HS-5 (cell line): Measurements from ENCODE around the gene RPL35A.
"Not testable (repeated sequence)": the region's sequence is repeated elsewhere in the genome, so short reads cannot be mapped to it uniquely, and the experiment has no call there.

Source experiments
- DNase-seq: peaks from one replicate; pipeline ENCODE4 v3.0.0-alpha.2; 2012; ENCODE audit warnings: low read depth

Gene RPL35A

DNA sequence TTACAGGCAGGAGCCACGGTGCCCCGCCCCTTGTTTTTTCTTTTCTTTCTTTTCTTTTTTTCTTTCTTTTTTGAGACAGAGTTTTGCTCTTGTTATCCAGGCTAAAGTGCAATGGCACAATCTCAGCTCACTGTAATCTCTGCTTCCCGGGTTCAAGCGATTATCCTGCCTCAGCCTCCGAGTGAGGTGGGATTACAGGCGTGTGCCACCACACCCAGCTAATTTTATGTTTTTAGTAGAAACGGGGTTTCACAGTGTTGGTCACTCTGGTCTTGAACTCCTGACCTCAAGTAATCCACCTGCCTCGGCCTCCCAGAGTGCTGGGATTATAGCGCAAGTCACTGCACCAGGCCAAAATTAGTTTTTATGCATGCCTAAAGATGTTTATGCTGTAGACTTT, 2.5 kb downstream of the RPL35A start:
- DNase-seq: no peak

DNA sequence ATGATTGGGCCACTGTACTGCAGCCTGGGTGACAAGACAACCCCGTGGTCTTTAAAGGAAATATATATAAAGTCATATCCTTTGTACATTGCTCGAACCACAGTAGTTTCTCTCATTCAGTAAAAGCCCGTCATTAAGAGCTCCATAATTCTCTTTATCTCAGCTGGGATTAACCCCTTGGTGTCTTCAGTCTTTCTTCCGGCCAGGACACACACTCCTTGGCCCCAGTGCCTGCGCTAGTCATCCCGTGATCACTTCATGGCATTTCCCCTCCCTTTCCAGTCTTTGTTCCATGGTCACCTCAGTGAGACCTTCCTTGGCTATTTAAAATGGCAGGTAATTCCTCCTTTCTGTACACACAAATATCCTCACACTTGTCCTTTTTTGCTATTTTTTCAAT, 3.3 kb downstream of the RPL35A start:
- no peak for DNase-seq

DNA sequence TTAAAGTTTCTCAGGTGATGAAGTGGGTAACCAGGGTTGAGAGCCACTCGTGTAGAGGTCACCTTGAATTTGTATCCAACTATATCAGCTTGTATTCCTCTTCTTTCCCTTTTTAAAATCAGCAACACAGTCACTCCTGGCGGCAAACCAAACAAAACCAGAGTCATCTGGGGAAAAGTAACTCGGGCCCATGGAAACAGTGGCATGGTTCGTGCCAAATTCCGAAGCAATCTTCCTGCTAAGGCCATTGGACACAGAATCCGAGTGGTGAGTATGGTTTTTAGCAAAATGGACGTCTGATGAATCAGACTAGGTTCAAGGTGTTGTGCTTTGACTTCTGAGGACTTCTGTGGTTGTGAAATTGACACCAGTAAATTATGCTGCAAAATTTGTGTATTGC, 3.9 kb downstream of the RPL35A start:
- DNase-seq: no peak

DNA sequence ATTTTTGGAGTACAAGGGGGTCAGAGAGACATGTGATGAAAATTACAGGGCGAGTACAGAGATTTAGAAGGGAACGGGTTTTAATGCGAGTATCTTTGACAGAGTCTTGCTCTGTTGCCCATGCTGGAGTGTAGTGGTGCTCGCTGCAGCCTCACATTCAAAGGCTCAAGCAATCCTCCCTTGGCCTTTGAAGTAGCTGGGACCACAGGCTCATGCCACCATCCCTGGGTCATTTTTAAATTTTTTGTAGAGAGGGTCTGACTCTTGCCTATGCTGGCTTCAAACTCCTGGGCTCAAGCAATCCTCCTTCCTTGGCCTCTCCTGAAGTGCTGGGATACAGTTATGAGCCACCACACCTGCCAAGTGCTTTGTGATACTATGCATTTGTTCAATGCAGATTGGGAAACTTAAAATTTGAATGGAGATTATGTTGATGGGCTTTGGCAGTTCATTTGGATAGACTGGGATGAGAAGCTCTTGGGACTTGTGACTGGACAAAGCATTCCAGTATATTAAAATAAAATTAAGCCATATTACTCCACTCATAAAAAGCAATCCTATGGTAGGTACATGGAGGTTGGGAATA, 6.0 kb downstream of the RPL35A start:
- DNase-seq: no peak

DNA sequence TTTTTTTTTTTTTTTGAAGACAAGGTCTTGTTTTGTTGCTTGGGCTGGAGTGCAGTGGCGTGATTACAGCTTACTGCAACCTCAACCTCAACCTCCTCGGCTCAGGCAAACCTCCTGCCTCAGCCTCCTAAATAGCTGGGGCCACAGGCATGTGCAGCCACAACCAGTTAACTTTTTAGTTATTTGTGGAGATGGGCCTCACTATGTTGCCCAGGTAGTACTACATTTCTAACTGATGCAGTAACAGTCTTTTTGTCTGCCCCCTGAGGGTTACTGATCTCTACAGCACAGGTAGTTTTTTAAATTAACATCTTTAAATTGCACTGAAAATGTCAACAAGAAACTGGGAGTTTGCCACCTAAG, 6.6 kb downstream of the RPL35A start:
- no peak for DNase-seq

DNA sequence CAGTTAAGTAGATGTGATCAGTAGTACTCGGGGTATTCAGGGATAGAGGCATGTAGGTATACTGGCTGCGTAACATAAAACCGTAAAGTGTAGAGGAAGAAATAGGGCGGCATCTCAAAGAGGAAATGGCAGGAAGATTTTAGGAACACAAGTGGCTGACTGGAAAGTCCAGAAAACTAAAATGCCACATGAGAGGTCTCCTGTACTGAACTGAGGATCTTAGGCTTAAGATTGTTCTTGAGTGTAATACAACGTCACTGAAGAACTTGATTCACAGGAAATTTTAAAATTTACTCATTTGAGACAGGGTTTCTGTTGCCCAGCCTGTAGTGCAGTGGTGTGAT, 7.8 kb downstream of the RPL35A start:
- no peak for DNase-seq

DNA sequence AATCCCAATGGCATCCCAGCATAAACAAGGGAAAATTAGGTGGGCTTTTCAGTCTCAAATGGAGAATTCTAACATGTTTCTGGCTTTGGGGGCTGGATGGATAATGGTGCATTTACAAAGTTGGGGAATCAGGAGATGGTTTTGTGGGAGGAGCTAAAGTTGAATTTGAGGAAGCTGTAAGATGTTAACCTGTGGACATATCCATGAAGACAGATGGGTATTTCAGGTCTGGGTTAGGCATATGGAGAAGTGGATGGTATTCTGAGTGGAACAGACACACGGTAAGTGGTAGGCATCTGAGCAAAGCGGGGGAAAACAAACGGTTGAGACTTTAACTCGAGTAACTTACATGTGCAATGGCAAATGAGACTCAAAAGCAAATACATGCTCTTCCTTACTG, 8.4 kb downstream of the RPL35A start:
- DNase-seq: no peak

DNA sequence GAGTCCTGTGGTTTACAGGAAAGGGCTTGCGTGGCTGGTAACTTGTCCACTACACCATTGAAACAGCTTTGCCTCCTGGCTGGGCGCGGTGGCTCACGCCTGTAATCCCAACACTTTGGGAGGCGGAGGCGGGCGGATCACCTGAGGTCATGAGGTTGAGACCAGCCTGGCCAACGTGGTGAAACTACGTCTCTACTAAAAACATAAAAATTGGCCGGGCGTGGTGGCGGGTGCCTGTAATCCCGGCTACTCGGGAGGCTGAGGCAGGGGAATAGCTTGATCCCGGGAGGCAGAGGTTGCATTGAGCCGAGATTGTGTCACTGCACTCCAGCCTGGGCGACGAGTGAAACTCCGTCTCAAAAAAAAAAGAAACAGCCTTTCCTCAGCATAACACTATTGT, 8.9 kb downstream of the RPL35A start:
- not testable (repeated sequence) for DNase-seq

DNA sequence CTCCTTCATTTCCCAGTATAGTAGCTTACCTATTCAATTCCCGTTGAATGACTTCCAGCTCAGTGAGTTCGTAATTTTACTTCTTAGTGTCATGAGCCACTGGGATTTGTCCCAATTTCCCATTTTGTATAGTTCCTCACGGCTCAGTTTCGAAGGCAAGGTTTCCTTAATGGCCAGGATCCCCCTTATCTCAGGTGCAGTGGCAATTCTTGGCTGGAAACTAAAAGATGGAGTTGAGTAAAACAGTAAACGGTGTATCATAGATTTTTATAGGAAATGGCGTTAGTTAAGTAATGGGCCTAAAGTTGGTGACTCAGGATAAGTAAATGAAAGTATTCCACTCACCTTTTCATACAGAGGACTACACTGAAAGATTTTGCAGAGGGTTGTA, 9.5 kb downstream of the RPL35A start:
- DNase-seq: no peak

DNA sequence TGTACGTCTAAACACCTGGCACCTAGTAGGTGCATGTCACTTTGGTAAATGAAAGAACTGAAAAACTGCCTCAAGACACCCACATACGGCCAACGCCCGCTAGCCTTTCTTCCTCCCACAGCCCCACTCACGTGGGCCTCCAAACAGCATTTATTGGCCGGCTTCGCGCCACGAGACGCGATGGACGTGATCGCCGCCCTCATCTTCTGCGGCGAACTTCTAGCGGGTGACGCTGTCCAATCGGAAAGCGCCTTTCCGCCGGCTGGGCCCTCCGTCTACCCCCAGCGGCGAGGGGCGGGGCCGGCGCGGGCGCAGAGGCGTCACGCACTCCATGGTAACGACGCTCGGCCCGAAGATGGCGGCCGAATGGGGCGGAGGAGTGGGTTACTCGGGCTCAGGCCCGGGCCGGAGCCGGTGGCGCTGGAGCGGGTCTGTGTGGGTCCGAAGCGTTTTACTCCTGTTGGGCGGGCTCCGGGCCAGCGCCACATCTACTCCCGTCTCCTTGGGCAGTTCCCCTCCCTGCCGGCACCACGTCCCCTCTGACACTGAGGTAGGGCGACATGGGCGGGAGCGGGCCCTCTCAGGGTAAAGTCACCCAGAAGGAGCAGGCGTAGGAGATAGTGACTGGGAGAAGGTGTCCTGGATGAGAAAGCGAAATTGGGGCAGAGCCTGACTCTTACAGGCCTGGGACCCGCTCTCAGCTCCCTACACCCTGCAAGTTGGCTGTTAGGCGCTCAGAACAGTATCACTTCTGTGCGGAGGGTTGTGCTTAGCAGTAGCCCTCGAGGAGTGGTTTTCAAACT, 10.1 kb downstream of the RPL35A start, which contains the start of gene LMLN:
TSS of gene LMLN (plus strand) at position 327 of the 803 bp plus-strand sequence. CDS start at position 356, 29 bp downstream.
- peak; percentile 84 for DNase-seq

DNA sequence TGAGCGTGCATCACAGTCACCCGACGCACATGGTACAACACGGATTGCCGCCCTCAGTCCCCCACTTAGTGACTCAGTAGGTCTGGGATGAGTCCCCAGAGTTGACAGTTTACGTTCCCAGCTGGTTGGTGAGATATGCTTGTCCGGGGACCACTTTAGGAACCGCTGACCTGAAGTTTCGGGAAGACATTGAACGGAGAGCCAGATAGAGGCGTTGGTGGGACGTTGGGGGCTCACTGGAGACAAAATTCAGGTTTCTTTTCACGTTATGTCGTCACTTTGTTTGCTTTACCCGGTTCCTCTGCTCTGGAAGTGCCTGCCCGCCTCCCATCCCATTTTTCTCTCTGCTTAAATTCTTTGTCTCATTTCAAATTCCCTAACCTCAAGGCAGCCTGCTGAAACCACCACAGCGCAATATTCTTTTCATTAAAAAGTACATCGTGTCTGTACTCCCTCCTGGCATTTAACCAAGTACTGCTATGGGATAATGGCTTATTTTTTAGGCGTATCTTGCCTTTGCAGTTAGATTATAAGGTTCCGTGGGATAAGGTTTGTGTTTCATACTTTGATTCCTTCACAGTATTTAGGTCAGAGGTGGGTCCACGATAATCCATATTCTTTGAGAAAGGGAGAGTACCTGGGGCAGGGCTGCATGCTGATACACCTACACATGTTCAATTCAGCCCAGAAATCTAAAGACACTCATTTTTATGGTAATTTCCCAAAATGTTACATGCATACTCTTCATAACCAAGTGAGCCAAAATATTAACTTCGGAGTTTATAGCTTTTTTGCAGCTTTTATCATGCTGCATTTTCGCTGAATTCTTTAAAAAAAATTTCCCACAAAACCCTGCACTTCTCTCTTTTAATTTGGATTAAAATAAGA, 10.9 kb downstream of the RPL35A start:
- DNase-seq: no peak

DNA sequence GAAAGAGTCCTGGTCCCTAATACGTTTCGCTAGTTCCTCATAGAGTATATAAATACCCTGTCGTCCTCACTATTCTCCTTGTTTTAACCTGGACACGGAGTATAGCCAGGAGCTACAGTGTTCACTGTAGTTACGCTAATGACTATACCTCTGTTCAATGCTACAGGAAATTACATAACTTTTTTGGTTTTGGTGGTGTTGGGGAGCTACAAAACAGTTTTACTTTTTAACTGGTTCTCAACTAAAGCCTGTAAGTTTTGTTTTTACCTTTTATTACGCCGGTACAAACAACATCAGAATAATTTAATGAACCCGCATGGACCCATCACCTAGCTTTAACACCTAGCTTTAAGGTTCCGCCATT, 11.6 kb downstream of the RPL35A start:
- no peak for DNase-seq

DNA sequence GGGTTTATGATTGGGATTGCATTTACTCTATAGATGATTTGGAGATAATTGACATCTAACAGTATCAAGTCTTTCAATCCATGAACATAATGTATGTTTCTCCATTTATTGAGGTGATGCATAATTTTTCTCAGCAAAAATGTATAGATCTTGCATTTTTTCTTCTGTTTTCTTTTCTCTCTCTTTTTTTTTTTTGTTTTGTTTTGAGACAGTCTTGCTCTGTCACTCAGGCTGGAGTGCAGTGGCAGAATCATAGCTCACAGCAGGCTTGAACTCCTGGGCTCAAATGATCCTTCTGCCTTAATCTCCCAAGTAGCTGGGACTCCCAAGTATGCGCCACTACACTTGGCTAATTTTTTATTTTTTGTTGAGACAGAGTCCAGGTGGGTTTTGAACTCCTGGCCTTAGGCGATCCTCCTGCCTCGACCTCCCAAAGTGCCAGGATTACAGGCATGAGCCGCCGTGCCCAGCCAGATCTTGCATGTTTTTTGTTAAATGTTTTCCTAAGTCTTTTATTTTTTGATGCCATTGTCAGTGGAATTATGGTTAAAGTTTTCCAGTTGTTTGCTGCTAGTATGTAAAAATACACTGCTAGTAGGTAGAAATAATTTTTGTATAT, 13.1 kb downstream of the RPL35A start:
- no peak for DNase-seq

DNA sequence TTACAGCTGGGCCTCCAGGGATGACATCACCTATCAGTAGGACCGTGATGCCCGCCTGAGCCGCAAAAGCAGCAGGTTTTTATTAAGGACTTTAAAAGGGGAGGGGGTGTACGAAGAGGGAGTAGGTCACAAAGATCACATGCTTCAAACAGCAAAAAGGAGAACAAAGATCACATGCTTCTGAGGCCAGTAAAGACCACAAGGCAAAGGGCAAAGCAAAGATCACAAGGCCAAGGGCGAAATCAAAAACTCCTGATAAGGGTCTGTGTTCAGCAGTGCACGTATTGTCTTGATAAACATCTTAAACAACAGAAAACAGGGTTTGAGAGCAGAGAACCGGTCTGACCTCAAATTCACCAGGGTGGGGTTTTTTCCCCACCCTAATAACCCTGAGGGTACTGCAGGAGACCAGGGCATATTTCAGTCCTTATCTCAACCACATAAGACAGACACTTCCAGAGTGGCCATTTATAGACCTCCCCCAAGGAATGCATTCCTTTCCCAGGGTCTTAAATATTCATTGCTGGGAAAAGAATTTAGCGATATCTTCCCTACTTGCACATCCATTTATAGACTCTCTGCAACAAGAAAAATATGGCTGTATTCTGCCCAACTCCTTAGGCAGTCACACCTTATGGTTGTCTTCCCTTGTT, 17.5 kb downstream of the RPL35A start:
- DNase-seq: not testable (repeated sequence)

DNA sequence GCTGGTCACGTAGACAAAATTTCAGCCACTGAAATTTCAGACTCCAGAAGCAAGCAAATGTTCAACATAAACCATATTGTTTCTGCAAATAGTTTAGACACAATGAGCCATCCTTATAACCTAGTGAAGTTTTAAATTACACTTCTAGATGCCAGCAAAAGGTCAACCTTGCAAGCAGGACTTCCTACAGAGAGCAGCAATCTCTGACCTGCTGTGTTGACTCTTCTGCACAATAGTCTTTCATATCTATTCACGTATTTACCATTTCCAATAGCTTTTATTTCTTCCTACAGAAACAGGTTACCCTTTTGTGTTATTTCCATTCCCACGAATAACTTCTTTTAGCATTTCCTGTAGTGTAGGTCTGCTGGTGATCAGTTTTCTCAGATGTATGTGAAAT, 20.6 kb downstream of the RPL35A start:
- no peak for DNase-seq

DNA sequence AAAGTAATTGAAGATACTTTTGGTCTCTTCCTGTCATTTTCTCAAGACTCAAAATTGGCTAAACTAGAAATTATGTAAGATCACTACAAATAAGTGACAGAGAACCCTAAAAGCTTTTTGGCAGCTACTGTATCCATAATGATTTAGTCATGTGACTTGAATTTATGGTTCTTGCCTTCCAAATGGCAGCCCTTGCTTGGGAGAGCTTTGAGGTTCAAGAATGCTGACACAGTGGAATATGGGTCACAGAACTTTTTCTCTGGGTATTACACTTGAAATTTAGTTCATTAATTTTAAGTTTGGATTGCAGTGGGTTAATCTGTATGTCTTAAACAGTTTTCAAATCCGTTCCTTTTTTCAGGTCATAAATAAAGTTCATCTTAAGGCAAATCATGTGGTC, 24.0 kb downstream of the RPL35A start:
- DNase-seq: no peak

DNA sequence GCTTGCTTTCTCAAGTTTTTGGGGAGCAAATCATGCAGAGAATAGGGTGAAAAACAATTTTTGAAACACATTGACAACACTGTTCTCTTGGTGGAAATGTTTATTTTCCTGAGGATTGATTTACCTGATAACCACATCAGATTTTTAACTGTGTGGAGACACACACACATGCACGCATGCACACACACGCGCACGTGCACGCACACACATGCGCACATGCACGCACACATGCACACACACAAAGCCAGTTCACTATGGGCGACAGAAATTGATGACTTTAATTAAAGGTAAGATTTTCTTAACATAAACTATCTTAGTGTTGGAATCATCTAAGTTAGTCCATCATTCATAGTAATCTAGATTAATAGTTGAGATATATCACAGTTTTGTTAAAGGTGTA, 25.3 kb downstream of the RPL35A start:
- DNase-seq: no peak

DNA sequence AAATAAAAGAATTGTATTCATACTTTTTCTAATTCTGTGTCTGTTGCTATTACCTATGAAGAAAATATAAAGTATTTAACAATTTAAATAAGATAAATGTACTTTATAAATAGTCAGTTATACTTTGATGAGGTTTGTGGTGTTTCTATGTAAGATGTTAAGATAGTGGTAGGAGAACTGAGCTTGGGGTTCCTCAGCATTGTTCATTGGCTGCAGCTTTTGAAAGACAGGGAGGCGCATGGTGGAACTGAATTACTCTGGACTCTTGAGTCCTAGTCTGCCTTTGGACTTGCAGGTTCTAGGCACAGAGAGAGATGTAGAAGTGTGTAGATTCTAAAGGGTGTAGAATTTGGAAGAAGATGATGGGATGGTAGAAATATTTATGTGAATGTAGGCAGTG, 33.1 kb downstream of the RPL35A start:
- no peak for DNase-seq

DNA sequence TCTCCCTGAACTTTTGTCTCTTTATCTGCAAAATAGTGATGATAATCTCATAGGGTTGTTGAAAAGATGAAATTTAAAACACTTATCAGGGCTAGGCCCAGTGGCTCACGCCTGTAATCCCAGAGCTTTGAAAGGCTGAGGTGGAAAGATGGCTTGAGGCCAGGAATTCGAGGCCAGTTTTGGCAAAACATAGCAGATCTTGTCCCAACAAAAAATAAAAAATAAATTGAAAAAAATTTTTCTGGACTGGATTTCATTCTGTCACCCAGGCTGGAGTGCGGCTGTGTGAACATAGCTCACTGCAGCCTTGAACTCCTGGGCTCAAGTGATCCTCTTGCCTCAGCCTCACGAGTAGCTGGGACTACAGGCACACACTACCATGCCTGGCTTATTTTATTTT, 39.7 kb downstream of the RPL35A start:
- DNase-seq: no peak

DNA sequence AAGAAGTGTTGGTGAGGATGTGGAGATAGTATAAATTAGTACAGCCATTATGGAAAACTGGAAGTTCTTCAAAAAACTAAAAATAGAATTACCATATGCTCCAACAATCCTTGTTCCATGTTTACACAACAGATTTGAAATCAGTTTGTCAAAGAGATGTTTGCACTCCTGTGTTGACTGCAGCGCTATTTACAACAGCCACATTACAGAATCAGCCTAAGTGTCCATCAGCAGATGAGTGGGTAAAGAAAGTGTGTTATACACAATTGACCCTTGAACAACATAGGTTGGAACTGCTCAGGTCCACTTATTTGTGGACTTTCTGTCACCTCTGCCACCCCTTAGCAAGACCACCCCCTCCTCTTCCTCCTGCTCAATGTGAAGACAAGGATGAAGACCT, 44.7 kb downstream of the RPL35A start:
- no peak for DNase-seq

DNA sequence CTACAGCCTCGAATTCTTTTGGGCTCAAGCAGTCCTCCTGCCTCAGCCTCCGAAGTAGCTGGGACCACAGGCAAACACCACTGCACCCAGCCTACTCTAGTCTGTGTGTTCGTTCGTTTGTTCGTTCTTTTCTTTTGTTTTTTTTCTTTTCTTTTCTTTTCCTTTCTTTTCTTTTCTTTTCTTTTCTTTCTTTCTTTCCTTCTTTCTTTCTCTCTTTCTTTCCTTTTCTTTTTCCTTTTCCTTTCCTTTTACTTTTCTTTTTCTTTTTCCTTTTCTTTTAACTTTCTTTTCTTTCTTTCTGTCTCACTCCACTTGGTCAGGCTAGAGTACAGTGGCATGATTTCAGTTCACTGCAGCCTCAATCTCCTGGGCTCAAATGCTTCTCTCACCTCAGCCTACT, 46.9 kb downstream of the RPL35A start:
- no peak for DNase-seq

DNA sequence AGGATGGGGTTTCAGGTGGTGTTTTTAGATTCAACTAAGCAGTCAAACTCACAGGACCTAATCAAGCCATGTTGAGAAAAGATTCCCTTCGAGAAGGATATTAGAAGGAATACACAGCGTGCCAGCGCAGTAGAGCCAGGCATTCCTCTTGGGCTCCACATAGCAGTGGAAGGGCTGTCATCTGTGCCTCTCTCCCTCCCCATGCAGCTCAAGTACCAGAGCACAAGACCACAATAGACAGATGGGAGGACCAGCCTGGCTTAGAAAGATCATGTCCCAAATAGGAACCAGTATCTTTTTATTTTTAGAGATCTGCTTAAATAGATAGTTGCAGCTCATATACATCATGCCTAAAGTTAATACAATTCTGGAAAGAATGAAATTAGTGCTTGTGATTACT, 47.9 kb downstream of the RPL35A start:
- DNase-seq: no peak
